Neural cell (in vitro differentiated cells): ENCODE results near the gene PTEN.

Experiments used
- CTCF ChIP-seq: fragments of 450-650 bp; IDR thresholded peaks from 2 replicates; pipeline ENCODE4 v1.5.1; 2014; ENCODE audit warnings: antibody characterized with exemption, mild to moderate bottlenecking, moderate library complexity; ENCODE audit not compliant: poor library complexity, severe bottlenecking
- MXI1 ChIP-seq: fragments of 450-650 bp; conservative IDR thresholded peaks from 2 replicates; pipeline ENCODE4 v1.6.1; 2014; ENCODE audit warnings: antibody characterized with exemption, mild to moderate bottlenecking; ENCODE audit not compliant: poor library complexity, severe bottlenecking
- POLR2AphosphoS5 ChIP-seq: IDR thresholded peaks from 2 replicates; pipeline ENCODE4 v1.6.1; 2012

GRCh38 chr10:87916515-87916914 lies 53.1 kb downstream of the PTEN start:
- TF ChIP-seq CTCF = no peak
- no peak for TF ChIP-seq MXI1
- TF ChIP-seq POLR2AphosphoS5 = no peak
